Stomach (tissue), 9 donors: Measurements from ENCODE around the gene DNM1. TPM values are rescaled to one million over a fixed set of nuclear protein-coding genes. Genes with fewer than 3 reads are reported as not detected.

ENCODE experiments used
- DNase-seq, 2 donors: peaks; one replicate each; pipeline versions ENCODE4 v3.0.0 to v3.0.0-alpha.2; 2013 to 2019
- H3K27ac ChIP-seq, 5 donors: fragments of 200-600 bp in 4 of 5; sonication (generic) in 4 of 5; one replicate each; pipeline ENCODE4 v1.5.1; 2013 to 2019; ENCODE audit warnings: mild to moderate bottlenecking in 1 of 5, moderate library complexity in 1 of 5
- H3K27me3 ChIP-seq, 3 donors: fragments of 200-600 bp; sonication (generic); one replicate each; pipeline ENCODE4 v1.5.1; 2017 to 2019; ENCODE audit warnings: mixed run types in 1 of 3
- H3K36me3 ChIP-seq, 4 donors: fragments of 200-600 bp; sonication (generic); 1 replicate in 3 of 4; 2 replicates in 1 of 4; pipeline ENCODE4 v1.5.1; 2016 to 2019
- H3K4me1 ChIP-seq, 4 donors: fragments of 200-600 bp; sonication (generic); one replicate each; pipeline ENCODE4 v1.5.1; 2016 to 2019
- H3K4me3 ChIP-seq, 4 donors: fragments of 200-600 bp; sonication (generic) in 3 of 4; one replicate each; pipeline ENCODE4 v1.5.1; 2016 to 2019; ENCODE audit warnings: mild to moderate bottlenecking in 1 of 4
- H3K9me3 ChIP-seq, 4 donors: fragments of 200-600 bp; sonication (generic); one replicate each; pipeline ENCODE4 v1.5.1; 2016 to 2019
- EP300 ChIP-seq: sonication (generic); formaldehyde crosslinking; IDR thresholded peaks from one replicate; pipeline ENCODE4 v1.6.1; 2017; ENCODE audit warnings: antibody characterized with exemption
- POLR2A ChIP-seq, 4 donors: fragments of 450-650 bp; IDR thresholded peaks; one replicate each; pipeline ENCODE4 v1.6.1; 2016; ENCODE audit warnings: antibody characterized with exemption in 4 of 4, control low read depth in 2 of 4, mild to moderate bottlenecking in 1 of 4, moderate library complexity in 1 of 4
- POLR2AphosphoS5 ChIP-seq, 3 donors: sonication (generic); formaldehyde crosslinking; IDR thresholded peaks; one replicate each; pipeline ENCODE4 v1.6.1; 2016; ENCODE audit warnings: antibody characterized with exemption in 3 of 3
- WGBS, 5 donors: extraction: QIAGEN DNeasy Blood & Tissue Kit in 3 of 5; methylation state at CpG; one replicate each; pipeline versions ENCODE4 v1.1.5 to v1.1.7; 2013 to 2018; 5-methylcytosine and 5-hydroxymethylcytosine counted together
- intact Hi-C: fragments of 100-400 bp; cut with DNase I; formaldehyde crosslinking; loops from one replicate; pipeline ENCODE4 v1.15.1; 2023; ENCODE audit warnings: low total_unique reads
- polyA plus RNA-seq, 3 donors: library from polyadenylated mRNA; stranded (reverse); fragments of 200-250 nt; gene quantifications; one replicate each; pipeline ENCODE4 v1.2.3, GENCODE V29; 2013
- total RNA-seq, 5 donors: library from RNA; depleted of rRNA; stranded (reverse); fragments of >200 nt; gene quantifications; one replicate each; pipeline versions ENCODE4 v1.1.0 to v1.2.3, GENCODE V29; 2014 to 2016
- TF ChIP-seq, protein P1 (sequence below), 7 experiments: fragments of 450-650 bp in 4 of 7; fragments of 200-600 bp in 3 of 7; sonication (generic) in 3 of 7; IDR thresholded peaks; one replicate each; pipeline ENCODE4 v1.5.1; 2016 to 2019; ENCODE audit warnings: antibody characterized with exemption in 7 of 7, control low read depth in 2 of 7, mild to moderate bottlenecking in 1 of 7
- donor health status: healthy with polysubstance abuse.
- donor health status: Bipolar disorder and iron deficiency.
- donor health status: healthy.

The DNM1 gene
- total and polyA plus RNA-seq, 8 donors = 2.3 to 60.8 (median 20.8) TPM

DNA sequence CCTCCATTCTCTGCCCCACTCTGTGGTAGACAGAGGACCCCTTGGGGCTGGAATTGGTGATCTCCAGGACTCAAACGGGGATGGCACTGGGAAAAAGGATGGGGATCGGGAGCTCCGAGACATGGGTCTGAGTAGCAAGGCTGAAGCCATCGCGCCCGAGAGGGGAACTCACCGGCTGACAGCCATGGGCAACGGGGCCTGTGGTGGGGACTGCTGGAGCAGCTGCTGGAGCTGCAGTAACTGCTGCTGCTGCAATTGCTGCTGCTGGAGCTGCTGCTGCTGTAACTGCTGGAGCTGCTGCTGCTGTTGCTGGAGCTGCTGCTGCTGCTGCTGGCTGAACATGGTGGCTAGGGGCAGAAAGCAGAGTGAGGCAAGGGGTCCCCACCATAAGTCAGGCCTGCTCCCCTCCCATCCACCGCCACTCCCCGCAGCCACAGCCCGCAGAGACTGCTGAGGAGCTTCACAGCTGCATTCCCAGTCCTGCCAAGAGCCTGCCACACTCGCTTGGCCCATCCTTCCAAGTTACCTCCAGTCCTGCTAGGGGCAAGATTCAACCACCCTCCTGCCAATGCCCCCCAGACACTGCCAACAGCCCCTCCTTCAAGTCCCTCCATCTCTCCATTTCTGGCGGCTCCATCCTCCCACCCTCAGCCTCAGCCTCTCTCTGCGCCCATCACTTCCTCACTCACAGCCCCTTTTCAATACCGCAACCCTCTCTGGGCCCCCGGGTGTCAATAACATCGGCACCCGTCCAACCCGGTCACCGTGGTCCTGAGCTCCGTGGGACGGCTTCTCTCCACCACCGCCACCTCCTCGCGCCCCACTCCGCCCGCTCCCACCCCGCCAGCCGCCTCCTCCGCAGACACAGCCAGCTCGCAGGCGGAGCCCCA, 12.4 kb upstream of the DNM1 start:
- peaks cover 20 to 40% (median 30%) of the 10 kb centered on the region in 4 donors for H3K4me1 ChIP-seq
- no peak for TF ChIP-seq POLR2A (IDR thresholded peaks at IDR 0.05)
- TF ChIP-seq, protein P1, sequence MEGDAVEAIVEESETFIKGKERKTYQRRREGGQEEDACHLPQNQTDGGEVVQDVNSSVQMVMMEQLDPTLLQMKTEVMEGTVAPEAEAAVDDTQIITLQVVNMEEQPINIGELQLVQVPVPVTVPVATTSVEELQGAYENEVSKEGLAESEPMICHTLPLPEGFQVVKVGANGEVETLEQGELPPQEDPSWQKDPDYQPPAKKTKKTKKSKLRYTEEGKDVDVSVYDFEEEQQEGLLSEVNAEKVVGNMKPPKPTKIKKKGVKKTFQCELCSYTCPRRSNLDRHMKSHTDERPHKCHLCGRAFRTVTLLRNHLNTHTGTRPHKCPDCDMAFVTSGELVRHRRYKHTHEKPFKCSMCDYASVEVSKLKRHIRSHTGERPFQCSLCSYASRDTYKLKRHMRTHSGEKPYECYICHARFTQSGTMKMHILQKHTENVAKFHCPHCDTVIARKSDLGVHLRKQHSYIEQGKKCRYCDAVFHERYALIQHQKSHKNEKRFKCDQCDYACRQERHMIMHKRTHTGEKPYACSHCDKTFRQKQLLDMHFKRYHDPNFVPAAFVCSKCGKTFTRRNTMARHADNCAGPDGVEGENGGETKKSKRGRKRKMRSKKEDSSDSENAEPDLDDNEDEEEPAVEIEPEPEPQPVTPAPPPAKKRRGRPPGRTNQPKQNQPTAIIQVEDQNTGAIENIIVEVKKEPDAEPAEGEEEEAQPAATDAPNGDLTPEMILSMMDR (IDR thresholded peaks at IDR 0.05) = no peak
- no peak for TF ChIP-seq POLR2AphosphoS5 (IDR thresholded peaks at IDR 0.05)
- TF ChIP-seq EP300 = no peak
- intact Hi-C loops = no loop called here
- peak overlapping the region; percentile 66 to 97 (median 86) for H3K4me3 ChIP-seq
- no peaks in the 10 kb centered on the region for H3K9me3 ChIP-seq
- 19 to 25% (median 20%) methylated on average over 24 to 32 of the region's 32 CpGs for WGBS, 5 donors
- H3K27me3 ChIP-seq = no peaks in the 10 kb centered on the region
- no peak for DNase-seq
- H3K27ac ChIP-seq = peak overlapping the region; percentile 88 to 97 (median 94)
- H3K36me3 ChIP-seq = peaks cover 1 to 35% (median 32%) of the 10 kb centered on the region in 4 donors

DNA sequence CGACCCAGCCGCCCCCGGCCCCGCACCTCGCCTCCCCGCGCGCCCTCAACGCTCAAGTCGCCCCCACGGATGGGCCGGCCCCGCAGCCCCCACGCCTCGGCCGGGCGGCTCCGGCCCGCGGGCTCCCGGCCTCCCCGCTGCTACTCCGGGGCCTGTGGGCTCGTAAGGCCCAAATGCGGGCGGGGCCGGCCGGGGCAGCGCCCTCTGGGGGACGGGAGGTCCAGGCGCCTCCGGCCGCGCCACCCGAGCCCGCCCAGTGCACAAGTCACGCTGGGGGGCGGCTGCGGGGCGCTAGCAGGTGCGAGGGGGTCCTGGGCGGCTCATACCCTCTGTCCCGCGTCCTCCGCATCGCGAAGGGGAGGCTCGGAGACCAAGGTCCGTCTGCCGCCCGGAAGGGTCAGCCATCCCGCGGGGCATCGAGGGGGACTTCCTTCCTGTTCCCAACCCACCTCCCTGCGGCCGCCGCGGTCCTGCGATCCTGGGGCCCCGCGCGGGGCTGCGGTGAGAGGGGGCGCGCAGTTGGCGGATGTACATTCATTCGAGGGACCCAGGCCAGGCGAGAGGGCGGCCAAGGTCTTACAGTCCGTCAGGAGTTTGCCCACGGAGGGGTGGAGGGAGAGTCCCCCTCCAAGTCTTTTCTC, 11.7 kb upstream of the DNM1 start, which contains the start of gene CIZ1:
CIZ1 (minus strand) TSS at position 167 of the 641 bp plus-strand sequence. CDS start 715 bp downstream, outside the sequence.
- TF ChIP-seq, protein P1 (IDR thresholded peaks at IDR 0.05) = peak in 5 of 7 experiments; percentile 16 to 90 (median 75)
- TF ChIP-seq POLR2AphosphoS5 (IDR thresholded peaks at IDR 0.05) = peak; percentile 31 to 56 (median 54)
- TF ChIP-seq POLR2A (IDR thresholded peaks at IDR 0.05) = no peak
- no peak for TF ChIP-seq EP300
- Histone ChIP-seq H3K4me1 (peaks cover 20 to 40% (median 30%) of the 10 kb centered on the region in 4 donors), H3K27ac (peak within 1 kb of the TSS; percentile 88 to 97 (median 94)), H3K9me3 (no peaks in the 10 kb centered on the region), H3K4me3 (peak within 1 kb of the TSS; percentile 66 to 97 (median 86)), H3K27me3 (no peaks in the 10 kb centered on the region), H3K36me3 (peaks cover 0 to 27% (median 25%) of the 10 kb centered on the region in 4 donors)
- peak; percentile 84 to 95 for DNase-seq
- intact Hi-C loops = no loop called here
- 0 to 2% (median 1%) methylated on average over 17 to 71 of the region's 71 CpGs for WGBS, 5 donors

DNA sequence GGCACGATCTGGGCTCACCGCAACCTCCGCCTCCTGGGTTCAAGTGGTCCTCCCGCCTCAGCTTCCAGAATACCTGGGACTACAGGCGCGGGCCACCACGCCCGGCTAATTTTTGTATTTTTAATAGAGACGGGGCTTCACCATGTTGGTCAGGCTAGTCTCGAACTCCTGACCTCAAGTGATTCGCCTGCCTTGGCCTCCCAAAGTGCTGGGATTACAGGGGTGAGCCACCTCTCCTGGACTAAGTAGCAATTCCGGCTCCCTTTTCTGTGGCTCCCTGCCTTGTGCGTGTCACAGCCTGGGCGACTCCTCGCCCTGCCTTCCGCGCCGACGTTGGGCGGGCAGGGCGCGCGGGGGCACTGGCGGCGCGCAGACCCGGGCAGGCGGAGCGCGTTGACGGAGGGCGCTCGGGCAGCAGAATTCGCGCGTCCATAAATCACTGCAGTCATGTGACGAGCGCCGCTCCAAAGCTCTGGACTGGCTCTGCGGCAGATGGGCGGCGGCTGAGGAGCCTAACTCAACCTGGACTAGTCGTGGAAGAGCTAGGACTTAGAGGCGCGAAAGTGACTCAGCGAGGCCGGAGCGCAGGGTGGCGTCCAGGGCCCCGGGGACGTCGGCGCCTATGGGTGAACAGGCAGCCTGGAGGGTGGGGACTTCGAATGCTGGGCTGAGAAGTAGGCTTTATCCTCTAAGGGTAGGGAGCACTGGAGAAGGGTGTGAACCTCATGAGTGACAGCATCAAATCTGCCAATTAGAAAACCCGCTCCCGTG, 10.4 kb upstream of the DNM1 start:
- TF ChIP-seq, protein P1 (IDR thresholded peaks at IDR 0.05) = peak in 1 of 7 experiments; percentile 29
- TF ChIP-seq EP300 (no peak), POLR2AphosphoS5 (IDR thresholded peaks at IDR 0.05) (peak; percentile 76 to 94 (median 77))
- DNase-seq = peak; percentile 87 to 94
- Histone ChIP-seq H3K36me3 (peaks cover 0 to 19% (median 15%) of the 10 kb centered on the region in 4 donors), H3K9me3 (no peaks in the 10 kb centered on the region), H3K4me3 (peak overlapping the region; percentile 66 to 97 (median 86)), H3K27ac (peak overlapping the region; percentile 88 to 97 (median 94)), H3K4me1 (peaks cover 20 to 40% (median 30%) of the 10 kb centered on the region in 4 donors), H3K27me3 (no peaks in the 10 kb centered on the region)
- WGBS, 5 donors = 9 to 16% (median 13%) methylated on average over 36 to 56 of the region's 56 CpGs
- intact Hi-C loops = no loop called here
